Measurements from ENCODE around the gene MEF2C. TPM values are rescaled to one million over a fixed set of nuclear protein-coding genes. Genes with fewer than 3 reads are reported as not detected.

Gene MEF2C
- total and polyA plus RNA-seq, 4 donors: 2.8 to 15.9 (median 10.1) TPM

- DNase-seq (ENCODE audit: low spot score): no peak
- 19% methylated on average over 2 of the region's 2 CpGs for WGBS
These were observed 139.7 kb downstream of the MEF2C start for GRCh38 chr5:88743231-88743834.

GRCh38 chr5:88741964-88742363 lies 141.0 kb downstream of the MEF2C start:
- TF ChIP-seq CTCF (IDR thresholded peaks at IDR 0.05; ENCODE audit: low read depth, low read length, missing input control): no peak
- no peak for TF ChIP-seq SP1 (IDR thresholded peaks at IDR 0.05)
- TF ChIP-seq TAF1 (conservative IDR thresholded peaks at IDR 0.05): no peak
- TF ChIP-seq NR2F2 (IDR thresholded peaks at IDR 0.05): no peak
- no peak for TF ChIP-seq HNF4A (conservative IDR thresholded peaks at IDR 0.05)
- no peak for TF ChIP-seq EGR1 (IDR thresholded peaks at IDR 0.05; ENCODE audit: low read depth in 2 of 2)
- TF ChIP-seq RAD21 (IDR thresholded peaks at IDR 0.05): no peak
- no peak for TF ChIP-seq FOXA2 (IDR thresholded peaks at IDR 0.05)
- no peak for TF ChIP-seq GABPA (IDR thresholded peaks at IDR 0.05 in 1 of 2, conservative IDR thresholded peaks at IDR 0.05 in 1 of 2)
- TF ChIP-seq ATF3 (IDR thresholded peaks at IDR 0.05): no peak
- no peak for TF ChIP-seq JUND (IDR thresholded peaks at IDR 0.05)
- TF ChIP-seq MAX (IDR thresholded peaks at IDR 0.05): no peak
- no peak for TF ChIP-seq REST (IDR thresholded peaks at IDR 0.05)
- TF ChIP-seq RXRA (IDR thresholded peaks at IDR 0.05): no peak
- TF ChIP-seq HNF4G (IDR thresholded peaks at IDR 0.05): no peak
- no peak for TF ChIP-seq FOXA1 (IDR thresholded peaks at IDR 0.05)
- no peak for DNase-seq (ENCODE audit: low spot score)
- no peak overlapping the region for H3K9ac ChIP-seq (ENCODE audit: low read depth in 1 of 2, low read length in 2 of 2)
- no peaks in the 10 kb centered on the region for H3K4me1 ChIP-seq (ENCODE audit: control insufficient read depth in 4 of 4, insufficient read depth in 4 of 4, low read length in 3 of 4)
- no peaks in the 10 kb centered on the region for H3K9me3 ChIP-seq (ENCODE audit: control insufficient read depth in 4 of 4, low read length in 3 of 4)
- no peaks in the 10 kb centered on the region for H3K36me3 ChIP-seq (ENCODE audit: control insufficient read depth in 4 of 4, insufficient read depth in 3 of 4, low read depth in 1 of 4, low read length in 3 of 4)
- H3K4me3 ChIP-seq (ENCODE audit: low read depth in 1 of 3, low read length in 3 of 3): no peak overlapping the region
- H3K27ac ChIP-seq (ENCODE audit: low read depth in 1 of 2, low read length in 2 of 2): no peak overlapping the region
- H3K27me3 ChIP-seq (ENCODE audit: control insufficient read depth in 4 of 4, insufficient read depth in 4 of 4, low read length in 3 of 4): peaks cover 0 to 4% (median 0%) of the 10 kb centered on the region in 4 donors
- 67% methylated on average over 1 of the region's 1 CpG for WGBS

More at GRCh38 chr5:88743231-88743834, 139.7 kb downstream of the MEF2C start:
- peaks cover 0 to 3% (median 0%) of the 10 kb centered on the region in 4 donors for H3K27me3 ChIP-seq (ENCODE audit: control insufficient read depth in 4 of 4, insufficient read depth in 4 of 4, low read length in 3 of 4)
- H3K9me3 ChIP-seq (ENCODE audit: control insufficient read depth in 4 of 4, low read length in 3 of 4): no peaks in the 10 kb centered on the region
- TF ChIP-seq NR2F2 (IDR thresholded peaks at IDR 0.05): peak; percentile 97
- no peak for TF ChIP-seq HNF4A (conservative IDR thresholded peaks at IDR 0.05)
- H3K36me3 ChIP-seq (ENCODE audit: control insufficient read depth in 4 of 4, insufficient read depth in 3 of 4, low read depth in 1 of 4, low read length in 3 of 4): no peaks in the 10 kb centered on the region
- no peak overlapping the region for H3K9ac ChIP-seq (ENCODE audit: low read depth in 1 of 2, low read length in 2 of 2)
- H3K4me1 ChIP-seq (ENCODE audit: control insufficient read depth in 4 of 4, insufficient read depth in 4 of 4, low read length in 3 of 4): no peaks in the 10 kb centered on the region
- H3K27ac ChIP-seq (ENCODE audit: low read depth in 1 of 2, low read length in 2 of 2): no peak overlapping the region
- H3K4me3 ChIP-seq (ENCODE audit: low read depth in 1 of 3, low read length in 3 of 3): no peak overlapping the region
